LNCaP clone FGC (cell line): ENCODE measurements around the gene RPL35.
"Not testable (repeated sequence)": the region's sequence is repeated elsewhere in the genome, so short reads cannot be mapped to it uniquely, and the experiment has no call there.

Experiments
- DNase-seq: peaks from one replicate; pipeline ENCODE4 v3.0.0-alpha.2; 2011; ENCODE audit warnings: low read depth
- H3K4me3 ChIP-seq: 2 replicates; pipeline ENCODE4 v1.5.1; 2011; ENCODE audit warnings: mild to moderate bottlenecking, low read depth, low read length, control low read depth
- TF ChIP-seq, protein P1 (sequence below): IDR thresholded peaks from 2 replicates; pipeline ENCODE4 v1.5.1; 2012; ENCODE audit warnings: mild to moderate bottlenecking; ENCODE audit not compliant: control insufficient read depth, insufficient read depth; ENCODE audit errors: extremely low read depth

The RPL35 gene

DNA sequence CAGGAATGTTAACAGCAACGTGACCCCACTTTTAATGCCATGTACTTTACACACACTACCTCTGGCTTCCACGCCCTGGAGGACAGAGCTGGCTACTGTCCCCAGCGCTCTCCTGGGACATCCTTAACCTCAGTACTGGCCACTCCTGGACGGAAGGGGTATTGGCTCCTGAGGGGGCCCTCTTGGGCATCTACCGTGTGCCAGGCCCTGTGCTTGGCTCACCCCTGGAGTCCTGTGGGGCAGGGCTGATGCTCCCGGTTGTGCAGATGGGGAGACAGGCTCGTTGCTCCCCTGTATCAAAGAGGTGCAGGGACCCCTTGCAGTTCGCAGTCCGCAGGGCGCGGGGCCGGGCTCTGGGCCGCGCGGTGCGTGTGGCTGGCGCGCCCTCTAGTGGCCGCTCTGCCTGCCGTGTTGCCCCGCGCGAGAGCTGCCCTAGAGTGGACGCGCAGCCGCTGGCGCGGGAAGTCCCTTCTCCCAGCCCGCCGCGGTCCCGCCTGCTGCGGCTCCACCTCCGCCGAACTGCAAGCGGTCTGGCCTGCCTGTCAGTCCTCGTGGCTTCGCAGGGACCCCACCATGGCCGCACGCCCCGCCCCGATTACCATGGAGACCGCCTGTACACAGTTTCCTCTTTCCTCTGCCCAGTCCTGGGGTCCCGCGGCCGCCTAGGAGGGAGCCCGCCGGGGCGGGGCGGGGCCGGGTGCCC is 8.8 kb downstream of the RPL35 start, which contains the start of gene WDR38:
Gene WDR38, plus strand, starts transcription at position 632 of the 703 bp plus-strand sequence. CDS start 72 bp downstream, outside the sequence.
- TF ChIP-seq, protein P1, sequence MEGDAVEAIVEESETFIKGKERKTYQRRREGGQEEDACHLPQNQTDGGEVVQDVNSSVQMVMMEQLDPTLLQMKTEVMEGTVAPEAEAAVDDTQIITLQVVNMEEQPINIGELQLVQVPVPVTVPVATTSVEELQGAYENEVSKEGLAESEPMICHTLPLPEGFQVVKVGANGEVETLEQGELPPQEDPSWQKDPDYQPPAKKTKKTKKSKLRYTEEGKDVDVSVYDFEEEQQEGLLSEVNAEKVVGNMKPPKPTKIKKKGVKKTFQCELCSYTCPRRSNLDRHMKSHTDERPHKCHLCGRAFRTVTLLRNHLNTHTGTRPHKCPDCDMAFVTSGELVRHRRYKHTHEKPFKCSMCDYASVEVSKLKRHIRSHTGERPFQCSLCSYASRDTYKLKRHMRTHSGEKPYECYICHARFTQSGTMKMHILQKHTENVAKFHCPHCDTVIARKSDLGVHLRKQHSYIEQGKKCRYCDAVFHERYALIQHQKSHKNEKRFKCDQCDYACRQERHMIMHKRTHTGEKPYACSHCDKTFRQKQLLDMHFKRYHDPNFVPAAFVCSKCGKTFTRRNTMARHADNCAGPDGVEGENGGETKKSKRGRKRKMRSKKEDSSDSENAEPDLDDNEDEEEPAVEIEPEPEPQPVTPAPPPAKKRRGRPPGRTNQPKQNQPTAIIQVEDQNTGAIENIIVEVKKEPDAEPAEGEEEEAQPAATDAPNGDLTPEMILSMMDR, result peak; percentile 98
- DNase-seq, result peak; percentile 42
- peak within 1 kb of the TSS; percentile 48 for H3K4me3 ChIP-seq

DNA sequence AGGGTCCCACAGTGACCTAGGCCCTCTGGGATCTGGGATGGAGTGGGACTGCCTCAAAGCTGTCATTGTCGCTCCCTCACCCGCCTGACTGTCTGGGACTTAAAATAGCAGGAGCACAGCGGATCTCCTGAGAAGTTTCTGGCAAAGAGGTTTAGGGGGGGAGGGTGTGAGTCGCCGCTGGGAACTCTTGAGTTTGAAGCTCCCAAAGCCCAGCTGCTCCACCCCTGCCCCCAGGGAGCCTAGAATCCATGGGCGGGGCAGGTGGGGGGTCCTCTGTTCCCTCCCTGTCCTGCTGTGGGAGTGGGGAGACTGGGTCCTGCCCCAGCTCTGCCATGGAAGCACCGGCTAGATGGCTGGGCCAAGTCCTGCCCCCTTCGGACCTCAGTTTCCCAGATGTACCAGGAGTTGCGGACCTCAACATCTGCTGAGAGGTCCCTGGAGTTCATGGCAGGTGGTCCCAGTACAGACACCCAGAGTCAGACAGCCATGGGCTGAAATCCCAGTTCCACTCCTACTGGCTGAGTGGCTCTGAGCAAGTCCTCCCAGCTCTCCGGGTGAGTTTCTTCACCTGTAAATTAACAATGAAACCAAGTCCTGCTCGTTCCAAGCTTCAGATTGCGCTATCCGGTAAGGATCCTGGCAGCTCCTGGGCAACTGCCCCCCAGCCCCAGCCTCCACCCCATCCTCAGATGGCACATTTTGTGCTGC is 9.5 kb downstream of the RPL35 start:
- DNase-seq, result no peak
- TF ChIP-seq, protein P1, result no peak
- H3K4me3 ChIP-seq, result no peak overlapping the region

DNA sequence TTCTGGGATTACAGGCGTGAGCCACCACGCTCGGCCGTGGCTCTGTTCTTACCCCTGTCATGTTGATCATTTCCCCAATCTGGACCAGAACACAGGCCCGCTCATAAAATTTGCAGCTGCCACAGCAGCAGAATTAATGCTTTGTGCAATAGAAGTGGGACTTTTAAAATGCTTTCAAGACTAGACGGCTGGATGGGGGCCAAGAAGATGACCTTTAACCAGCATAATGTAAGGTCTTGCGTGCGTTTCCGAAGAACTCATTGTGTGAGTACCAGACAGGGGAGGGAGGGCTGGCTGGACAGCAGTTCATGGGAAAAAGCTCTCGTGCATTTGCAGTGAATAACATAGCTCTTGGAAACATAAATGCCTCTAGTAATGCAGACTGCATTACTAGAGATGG is 12.0 kb downstream of the RPL35 start:
- no peak overlapping the region for H3K4me3 ChIP-seq
- TF ChIP-seq, protein P1, result no peak
- no peak for DNase-seq

DNA sequence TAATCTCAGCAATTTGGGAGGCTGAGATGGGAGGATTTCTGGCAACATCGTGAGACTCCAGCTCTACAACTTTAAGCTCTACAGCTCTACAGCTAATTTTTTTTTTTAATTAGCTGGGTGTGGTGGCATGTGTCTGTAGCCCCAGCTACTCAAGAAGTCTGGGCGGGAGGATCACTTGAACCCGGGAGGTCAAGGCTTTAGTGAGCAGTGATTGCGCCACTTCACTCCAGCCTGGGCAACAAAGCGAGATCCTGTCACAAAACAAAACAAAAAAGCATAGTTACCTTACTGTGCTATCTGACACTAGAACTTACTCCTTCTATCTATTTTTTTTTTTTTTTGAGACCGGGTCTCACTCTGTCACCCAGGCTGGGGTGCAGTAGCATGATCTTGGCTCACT is 14.8 kb downstream of the RPL35 start:
- no peak overlapping the region for H3K4me3 ChIP-seq
- TF ChIP-seq, protein P1, result no peak
- no peak for DNase-seq

DNA sequence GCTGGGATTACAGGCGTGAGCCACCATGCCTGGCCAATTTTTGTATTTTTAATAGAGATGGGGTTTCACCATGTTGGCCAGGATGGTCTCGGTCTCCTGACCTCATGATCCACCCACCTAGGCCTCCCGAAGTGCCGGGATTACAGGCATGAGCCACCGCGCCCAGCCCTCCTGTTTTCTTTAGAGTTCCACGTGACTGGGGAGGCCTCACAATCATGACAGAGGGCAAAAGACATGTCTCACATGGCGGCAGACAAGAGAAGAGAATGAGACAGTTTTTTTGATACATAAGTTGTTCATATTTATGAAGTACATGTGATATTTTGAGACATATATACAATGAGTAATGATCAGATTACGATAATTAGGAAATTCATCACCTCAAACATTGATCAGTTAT is 15.3 kb downstream of the RPL35 start:
- not testable (repeated sequence) for DNase-seq, H3K4me3 ChIP-seq

DNA sequence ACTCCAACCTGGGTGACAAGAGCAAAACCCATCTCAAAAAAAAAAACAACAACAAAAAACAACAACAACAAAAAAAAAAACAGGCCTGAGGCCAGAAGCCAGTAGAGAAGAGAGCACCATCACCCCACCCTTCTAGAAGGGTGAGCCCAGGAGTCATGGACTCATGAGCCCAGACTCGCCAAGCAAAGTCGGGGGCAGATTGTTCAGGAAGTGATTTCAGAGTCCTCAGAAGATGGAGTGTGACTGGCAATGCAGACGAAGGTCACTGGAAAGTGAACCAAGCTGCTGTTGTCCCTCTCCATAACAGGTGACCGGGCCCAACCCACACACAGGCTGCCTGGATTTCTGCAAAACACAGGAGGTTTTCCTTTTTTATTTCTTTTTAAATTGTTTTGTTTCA is 17.5 kb downstream of the RPL35 start:
- DNase-seq, result no peak
- TF ChIP-seq, protein P1, result no peak
- H3K4me3 ChIP-seq, result no peak overlapping the region

DNA sequence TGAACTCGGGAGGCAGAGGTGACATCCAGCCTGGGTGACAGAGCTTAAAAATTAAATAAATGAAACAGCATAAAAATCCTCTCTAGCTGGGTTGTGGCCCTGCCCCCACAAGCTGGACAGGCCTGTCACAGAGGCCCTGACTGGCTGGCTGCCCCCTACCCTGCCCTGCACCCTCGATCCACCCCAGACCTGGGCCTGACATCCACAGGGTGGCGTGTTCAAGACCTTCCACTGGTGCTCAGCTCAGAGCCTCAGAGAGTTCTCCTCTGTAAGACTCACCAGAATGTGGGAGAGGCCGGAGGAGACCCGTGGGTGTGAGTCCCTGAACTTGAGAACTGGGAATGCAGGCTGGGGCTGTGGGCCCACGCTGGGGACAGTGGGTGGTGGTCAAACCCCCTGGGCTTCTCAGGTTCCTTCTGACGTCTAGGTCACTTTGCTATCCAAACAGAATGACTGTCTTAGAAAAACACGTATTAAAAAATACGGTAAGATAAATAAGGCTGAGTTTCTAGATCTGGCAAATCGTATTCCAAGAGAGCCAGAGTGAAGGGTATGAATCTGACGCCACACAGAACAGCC is 18.2 kb downstream of the RPL35 start:
- H3K4me3 ChIP-seq, result no peak overlapping the region
- no peak for DNase-seq
- TF ChIP-seq, protein P1, result no peak
